ENCODE measurements around the gene NCKAP5.

NCKAP5 gene

GRCh38 chr2:132951008-132951714 lies 617.1 kb downstream of the NCKAP5 start:
- Histone ChIP-seq H3K36me3 (ENCODE audit: control insufficient read depth in 2 of 2, insufficient read depth in 2 of 2, low read length in 2 of 2) (no peaks in the 10 kb centered on the region), H3K9me3 (ENCODE audit: control insufficient read depth in 2 of 2, low read length in 2 of 2) (no peaks in the 10 kb centered on the region), H3K9ac (ENCODE audit: low read length in 2 of 2) (no peak overlapping the region), H3K27me3 (ENCODE audit: control insufficient read depth in 1 of 2, insufficient read depth in 2 of 2, low read length in 2 of 2) (no peaks in the 10 kb centered on the region), H3K27ac (ENCODE audit: low read length) (no peak overlapping the region), H3K4me1 (ENCODE audit: control insufficient read depth, insufficient read depth, low read length) (no peaks in the 10 kb centered on the region), H3K4me3 (ENCODE audit: low read length in 2 of 2) (no peak overlapping the region)

GRCh38 chr2:132949108-132949507 lies 619.2 kb downstream of the NCKAP5 start:
- Histone ChIP-seq H3K36me3 (ENCODE audit: control insufficient read depth in 2 of 2, insufficient read depth in 2 of 2, low read length in 2 of 2) (no peaks in the 10 kb centered on the region), H3K4me3 (ENCODE audit: low read length in 2 of 2) (no peak overlapping the region), H3K9me3 (ENCODE audit: control insufficient read depth in 2 of 2, low read length in 2 of 2) (no peaks in the 10 kb centered on the region), H3K27ac (ENCODE audit: low read length) (no peak overlapping the region), H3K27me3 (ENCODE audit: control insufficient read depth in 1 of 2, insufficient read depth in 2 of 2, low read length in 2 of 2) (no peaks in the 10 kb centered on the region), H3K9ac (ENCODE audit: low read length in 2 of 2) (no peak overlapping the region), H3K4me1 (ENCODE audit: control insufficient read depth, insufficient read depth, low read length) (no peaks in the 10 kb centered on the region)

- Histone ChIP-seq H3K4me1 (ENCODE audit: control insufficient read depth, insufficient read depth, low read length) (no peaks in the 10 kb centered on the region), H3K27ac (ENCODE audit: low read length) (no peak overlapping the region), H3K9me3 (ENCODE audit: control insufficient read depth in 2 of 2, low read length in 2 of 2) (no peaks in the 10 kb centered on the region), H3K4me3 (ENCODE audit: low read length in 2 of 2) (no peak overlapping the region), H3K9ac (ENCODE audit: low read length in 2 of 2) (no peak overlapping the region), H3K36me3 (ENCODE audit: control insufficient read depth in 2 of 2, insufficient read depth in 2 of 2, low read length in 2 of 2) (no peaks in the 10 kb centered on the region), H3K27me3 (ENCODE audit: control insufficient read depth in 1 of 2, insufficient read depth in 2 of 2, low read length in 2 of 2) (no peaks in the 10 kb centered on the region)
Measured at GRCh38 chr2:132948211-132948610, 620.1 kb downstream of the NCKAP5 start.

- Histone ChIP-seq H3K9me3 (ENCODE audit: control insufficient read depth in 2 of 2, low read length in 2 of 2) (no peaks in the 10 kb centered on the region), H3K27ac (ENCODE audit: low read length) (no peak overlapping the region), H3K9ac (ENCODE audit: low read length in 2 of 2) (no peak overlapping the region), H3K27me3 (ENCODE audit: control insufficient read depth in 1 of 2, insufficient read depth in 2 of 2, low read length in 2 of 2) (no peaks in the 10 kb centered on the region), H3K36me3 (ENCODE audit: control insufficient read depth in 2 of 2, insufficient read depth in 2 of 2, low read length in 2 of 2) (no peaks in the 10 kb centered on the region), H3K4me3 (ENCODE audit: low read length in 2 of 2) (no peak overlapping the region), H3K4me1 (ENCODE audit: control insufficient read depth, insufficient read depth, low read length) (no peaks in the 10 kb centered on the region)
Measured at GRCh38 chr2:132943829-132944228, 624.4 kb downstream of the NCKAP5 start.

- Histone ChIP-seq H3K9ac (ENCODE audit: low read length in 2 of 2) (no peak overlapping the region), H3K27ac (ENCODE audit: low read length) (no peak overlapping the region), H3K9me3 (ENCODE audit: control insufficient read depth in 2 of 2, low read length in 2 of 2) (no peaks in the 10 kb centered on the region), H3K36me3 (ENCODE audit: control insufficient read depth in 2 of 2, insufficient read depth in 2 of 2, low read length in 2 of 2) (no peaks in the 10 kb centered on the region), H3K4me1 (ENCODE audit: control insufficient read depth, insufficient read depth, low read length) (no peaks in the 10 kb centered on the region), H3K4me3 (ENCODE audit: low read length in 2 of 2) (no peak overlapping the region), H3K27me3 (ENCODE audit: control insufficient read depth in 1 of 2, insufficient read depth in 2 of 2, low read length in 2 of 2) (no peaks in the 10 kb centered on the region)
Measured at GRCh38 chr2:132941296-132942020, 626.8 kb downstream of the NCKAP5 start.

GRCh38 chr2:132937629-132938028 lies 630.6 kb downstream of the NCKAP5 start:
- no peaks in the 10 kb centered on the region for H3K36me3 ChIP-seq (ENCODE audit: control insufficient read depth in 2 of 2, insufficient read depth in 2 of 2, low read length in 2 of 2)
- no peaks in the 10 kb centered on the region for H3K4me1 ChIP-seq (ENCODE audit: control insufficient read depth, insufficient read depth, low read length)
- no peak overlapping the region for H3K4me3 ChIP-seq (ENCODE audit: low read length in 2 of 2)
- no peak overlapping the region for H3K9ac ChIP-seq (ENCODE audit: low read length in 2 of 2)
- no peaks in the 10 kb centered on the region for H3K27me3 ChIP-seq (ENCODE audit: control insufficient read depth in 1 of 2, insufficient read depth in 2 of 2, low read length in 2 of 2)
- no peak overlapping the region for H3K27ac ChIP-seq (ENCODE audit: low read length)
- H3K9me3 ChIP-seq (ENCODE audit: control insufficient read depth in 2 of 2, low read length in 2 of 2): no peaks in the 10 kb centered on the region

- H3K36me3 ChIP-seq (ENCODE audit: control insufficient read depth in 2 of 2, insufficient read depth in 2 of 2, low read length in 2 of 2): no peaks in the 10 kb centered on the region
- no peaks in the 10 kb centered on the region for H3K9me3 ChIP-seq (ENCODE audit: control insufficient read depth in 2 of 2, low read length in 2 of 2)
- H3K4me3 ChIP-seq (ENCODE audit: low read length in 2 of 2): no peak overlapping the region
- no peaks in the 10 kb centered on the region for H3K4me1 ChIP-seq (ENCODE audit: control insufficient read depth, insufficient read depth, low read length)
- H3K27ac ChIP-seq (ENCODE audit: low read length): no peak overlapping the region
- H3K9ac ChIP-seq (ENCODE audit: low read length in 2 of 2): no peak overlapping the region
- H3K27me3 ChIP-seq (ENCODE audit: control insufficient read depth in 1 of 2, insufficient read depth in 2 of 2, low read length in 2 of 2): no peaks in the 10 kb centered on the region
Measured at GRCh38 chr2:132936791-132937190, 631.5 kb downstream of the NCKAP5 start.

- Histone ChIP-seq H3K36me3 (ENCODE audit: control insufficient read depth in 2 of 2, insufficient read depth in 2 of 2, low read length in 2 of 2) (no peaks in the 10 kb centered on the region), H3K4me3 (ENCODE audit: low read length in 2 of 2) (no peak overlapping the region), H3K4me1 (ENCODE audit: control insufficient read depth, insufficient read depth, low read length) (no peaks in the 10 kb centered on the region), H3K9ac (ENCODE audit: low read length in 2 of 2) (no peak overlapping the region), H3K27ac (ENCODE audit: low read length) (no peak overlapping the region), H3K9me3 (ENCODE audit: control insufficient read depth in 2 of 2, low read length in 2 of 2) (no peaks in the 10 kb centered on the region), H3K27me3 (ENCODE audit: control insufficient read depth in 1 of 2, insufficient read depth in 2 of 2, low read length in 2 of 2) (no peaks in the 10 kb centered on the region)
Measured at GRCh38 chr2:132936261-132936660, 632.0 kb downstream of the NCKAP5 start.

GRCh38 chr2:132929786-132930185 lies 638.5 kb downstream of the NCKAP5 start:
- Histone ChIP-seq H3K4me3 (ENCODE audit: low read length in 2 of 2) (no peak overlapping the region), H3K36me3 (ENCODE audit: control insufficient read depth in 2 of 2, insufficient read depth in 2 of 2, low read length in 2 of 2) (no peaks in the 10 kb centered on the region), H3K4me1 (ENCODE audit: control insufficient read depth, insufficient read depth, low read length) (no peaks in the 10 kb centered on the region), H3K27ac (ENCODE audit: low read length) (no peak overlapping the region), H3K9me3 (ENCODE audit: control insufficient read depth in 2 of 2, low read length in 2 of 2) (no peaks in the 10 kb centered on the region), H3K9ac (ENCODE audit: low read length in 2 of 2) (no peak overlapping the region), H3K27me3 (ENCODE audit: control insufficient read depth in 1 of 2, insufficient read depth in 2 of 2, low read length in 2 of 2) (no peaks in the 10 kb centered on the region)

- H3K27ac ChIP-seq (ENCODE audit: low read length): no peak overlapping the region
- H3K36me3 ChIP-seq (ENCODE audit: control insufficient read depth in 2 of 2, insufficient read depth in 2 of 2, low read length in 2 of 2): no peaks in the 10 kb centered on the region
- no peak overlapping the region for H3K9ac ChIP-seq (ENCODE audit: low read length in 2 of 2)
- no peaks in the 10 kb centered on the region for H3K27me3 ChIP-seq (ENCODE audit: control insufficient read depth in 1 of 2, insufficient read depth in 2 of 2, low read length in 2 of 2)
- H3K4me3 ChIP-seq (ENCODE audit: low read length in 2 of 2): no peak overlapping the region
- no peaks in the 10 kb centered on the region for H3K9me3 ChIP-seq (ENCODE audit: control insufficient read depth in 2 of 2, low read length in 2 of 2)
- no peaks in the 10 kb centered on the region for H3K4me1 ChIP-seq (ENCODE audit: control insufficient read depth, insufficient read depth, low read length)
Measured at GRCh38 chr2:132923787-132924186, 644.5 kb downstream of the NCKAP5 start.

All from stomach smooth muscle (tissue), 2 donors.